ENCODE measurements around the gene RGS21.

Gene RGS21

GRCh38 chr1:192399161-192399560 is 82.4 kb downstream of the RGS21 start:
- Histone ChIP-seq H3K4me1 (ENCODE audit: insufficient read depth, low read length) (no peaks in the 10 kb centered on the region), H3K36me3 (ENCODE audit: insufficient read depth, low read length) (no peaks in the 10 kb centered on the region), H3K9ac (ENCODE audit: low read depth, low read length) (no peak overlapping the region), H3K9me3 (ENCODE audit: control insufficient read depth, insufficient read depth, low read length) (no peaks in the 10 kb centered on the region)

- no peaks in the 10 kb centered on the region for H3K9me3 ChIP-seq (ENCODE audit: control insufficient read depth, insufficient read depth, low read length)
Observed at GRCh38 chr1:192401825-192402224, 85.0 kb downstream of the RGS21 start.

GRCh38 chr1:192402571-192402970 is 85.8 kb downstream of the RGS21 start:
- H3K36me3 ChIP-seq (ENCODE audit: insufficient read depth, low read length) = no peaks in the 10 kb centered on the region
- no peaks in the 10 kb centered on the region for H3K9me3 ChIP-seq (ENCODE audit: control insufficient read depth, insufficient read depth, low read length)
- H3K4me1 ChIP-seq (ENCODE audit: insufficient read depth, low read length) = no peaks in the 10 kb centered on the region
- H3K9ac ChIP-seq (ENCODE audit: low read depth, low read length) = no peak overlapping the region

More at GRCh38 chr1:192401825-192402224, 85.0 kb downstream of the RGS21 start:
- Histone ChIP-seq H3K36me3 (ENCODE audit: insufficient read depth, low read length) (no peaks in the 10 kb centered on the region), H3K9ac (ENCODE audit: low read depth, low read length) (no peak overlapping the region), H3K4me1 (ENCODE audit: insufficient read depth, low read length) (no peaks in the 10 kb centered on the region)

- Histone ChIP-seq H3K36me3 (ENCODE audit: insufficient read depth, low read length) (no peaks in the 10 kb centered on the region), H3K9me3 (ENCODE audit: control insufficient read depth, insufficient read depth, low read length) (no peaks in the 10 kb centered on the region), H3K4me1 (ENCODE audit: insufficient read depth, low read length) (no peaks in the 10 kb centered on the region), H3K9ac (ENCODE audit: low read depth, low read length) (no peak overlapping the region)
Observed at GRCh38 chr1:192407206-192407605, 90.4 kb downstream of the RGS21 start.

All from ES-I3 (cell line).